PC-9 (cell line): ENCODE data around the gene EPB41L2.

ENCODE experiments used
- EZH2 ChIP-seq: fragments of 200-600 bp; sonication (generic); IDR thresholded peaks from 2 replicates; pipeline ENCODE4 v1.8.0; 2017; ENCODE audit warnings: antibody characterized with exemption, low read depth
- TF ChIP-seq, protein P1 (sequence below): fragments of 200-600 bp; sonication (generic); conservative IDR thresholded peaks from 2 replicates; pipeline ENCODE4 v1.6.1; 2017; ENCODE audit warnings: mixed run types, antibody characterized with exemption, mild to moderate bottlenecking, moderate library complexity

- TF ChIP-seq, protein P1, sequence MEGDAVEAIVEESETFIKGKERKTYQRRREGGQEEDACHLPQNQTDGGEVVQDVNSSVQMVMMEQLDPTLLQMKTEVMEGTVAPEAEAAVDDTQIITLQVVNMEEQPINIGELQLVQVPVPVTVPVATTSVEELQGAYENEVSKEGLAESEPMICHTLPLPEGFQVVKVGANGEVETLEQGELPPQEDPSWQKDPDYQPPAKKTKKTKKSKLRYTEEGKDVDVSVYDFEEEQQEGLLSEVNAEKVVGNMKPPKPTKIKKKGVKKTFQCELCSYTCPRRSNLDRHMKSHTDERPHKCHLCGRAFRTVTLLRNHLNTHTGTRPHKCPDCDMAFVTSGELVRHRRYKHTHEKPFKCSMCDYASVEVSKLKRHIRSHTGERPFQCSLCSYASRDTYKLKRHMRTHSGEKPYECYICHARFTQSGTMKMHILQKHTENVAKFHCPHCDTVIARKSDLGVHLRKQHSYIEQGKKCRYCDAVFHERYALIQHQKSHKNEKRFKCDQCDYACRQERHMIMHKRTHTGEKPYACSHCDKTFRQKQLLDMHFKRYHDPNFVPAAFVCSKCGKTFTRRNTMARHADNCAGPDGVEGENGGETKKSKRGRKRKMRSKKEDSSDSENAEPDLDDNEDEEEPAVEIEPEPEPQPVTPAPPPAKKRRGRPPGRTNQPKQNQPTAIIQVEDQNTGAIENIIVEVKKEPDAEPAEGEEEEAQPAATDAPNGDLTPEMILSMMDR: no peak
- TF ChIP-seq EZH2: no peak
Observed at GRCh38 chr6:130978180-130978579, 84.9 kb downstream of the EPB41L2 start.
